ENCODE data around the gene TIAM1. TPM values are rescaled to one million over a fixed set of nuclear protein-coding genes. Genes with fewer than 3 reads are reported as not detected.

TIAM1 gene
- total and polyA plus RNA-seq, 11 donors: 0.31 to 9.4 (median 1.1) TPM

GRCh38 chr21:31360717-31361116 is 16.7 kb upstream of the TIAM1 start:
- no peak overlapping the region for H3K27ac ChIP-seq
- no peaks in the 10 kb centered on the region for H3K36me3 ChIP-seq
- H3K27me3 ChIP-seq: no peaks in the 10 kb centered on the region
- peaks cover 0 to 12% (median 0%) of the 10 kb centered on the region in 12 donors for H3K9me3 ChIP-seq
- intact Hi-C loops (cut with DNase I): no loop called here
- ATAC-seq: no peak
- TF ChIP-seq POLR2A (IDR thresholded peaks at IDR 0.05) (no peak), CTCF (IDR thresholded peaks at IDR 0.05) (no peak)
- DNase-seq: no peak
- H3K4me1 ChIP-seq: no peaks in the 10 kb centered on the region
- no peak overlapping the region for H3K4me3 ChIP-seq

- ATAC-seq: no peak
- Histone ChIP-seq H3K27me3 (no peaks in the 10 kb centered on the region), H3K9me3 (peaks cover 0 to 12% (median 0%) of the 10 kb centered on the region in 12 donors), H3K36me3 (no peaks in the 10 kb centered on the region), H3K4me3 (no peak overlapping the region), H3K4me1 (no peaks in the 10 kb centered on the region), H3K27ac (no peak overlapping the region)
- TF ChIP-seq CTCF (IDR thresholded peaks at IDR 0.05): no peak
- no peak for TF ChIP-seq POLR2A (IDR thresholded peaks at IDR 0.05)
- WGBS, 4 donors: 94 to 98% (median 95%) methylated on average over 8 of the region's 8 CpGs
- intact Hi-C loops (cut with DNase I): no loop called here
- DNase-seq: no peak
These were observed 14.1 kb upstream of the TIAM1 start for GRCh38 chr21:31358158-31358557.

GRCh38 chr21:31356440-31356839 is 12.4 kb upstream of the TIAM1 start:
- H3K9me3 ChIP-seq: peaks cover 0 to 12% (median 0%) of the 10 kb centered on the region in 12 donors
- no peak for ATAC-seq
- no peak for DNase-seq
- WGBS, 4 donors: 91 to 96% (median 93%) methylated on average over 4 of the region's 4 CpGs
- TF ChIP-seq POLR2A (IDR thresholded peaks at IDR 0.05) (no peak), CTCF (IDR thresholded peaks at IDR 0.05) (no peak)
- H3K4me1 ChIP-seq: no peaks in the 10 kb centered on the region
- H3K4me3 ChIP-seq: no peak overlapping the region
- intact Hi-C loops (cut with DNase I): no loop called here
- no peaks in the 10 kb centered on the region for H3K27me3 ChIP-seq
- H3K36me3 ChIP-seq: no peaks in the 10 kb centered on the region
- H3K27ac ChIP-seq: no peak overlapping the region

- Histone ChIP-seq H3K27me3 (no peaks in the 10 kb centered on the region), H3K27ac (no peak overlapping the region), H3K4me3 (no peak overlapping the region), H3K36me3 (no peaks in the 10 kb centered on the region), H3K4me1 (no peaks in the 10 kb centered on the region), H3K9me3 (peaks cover 0 to 3% (median 0%) of the 10 kb centered on the region in 12 donors)
- TF ChIP-seq CTCF (IDR thresholded peaks at IDR 0.05) (no peak), POLR2A (IDR thresholded peaks at IDR 0.05) (no peak)
- ATAC-seq (peak in 1 of 4 donors; percentile 38), DNase-seq (no peak)
- intact Hi-C loops (cut with DNase I): no loop called here
- 64 to 73% (median 69%) methylated on average over 10 of the region's 10 CpGs for WGBS, 4 donors
These were observed 10.8 kb upstream of the TIAM1 start for GRCh38 chr21:31354604-31355443.

All from heart left ventricle (tissue), 16 donors.